ENCODE data around the gene KIAA2012. TPM values are rescaled to one million over a fixed set of nuclear protein-coding genes. Genes with fewer than 3 reads are reported as not detected.

Gene KIAA2012
- total and polyA plus RNA-seq, 4 donors: under 0.01 to 0.61 (median 0.42) TPM

- H3K9ac ChIP-seq (ENCODE audit: low read depth in 1 of 2, low read length in 2 of 2): no peak overlapping the region
- no peak for DNase-seq (ENCODE audit: low spot score)
- 55% methylated on average over 6 of the region's 6 CpGs for WGBS
- TF ChIP-seq YY1 (IDR thresholded peaks at IDR 0.05): no peak
- no peak for TF ChIP-seq FOXA2 (IDR thresholded peaks at IDR 0.05)
- TF ChIP-seq HNF4A (conservative IDR thresholded peaks at IDR 0.05): no peak
- TF ChIP-seq RAD21 (IDR thresholded peaks at IDR 0.05): no peak
- TF ChIP-seq HNF4G (IDR thresholded peaks at IDR 0.05): no peak
- TF ChIP-seq ATF3 (IDR thresholded peaks at IDR 0.05): no peak
- no peak for TF ChIP-seq TAF1 (conservative IDR thresholded peaks at IDR 0.05)
- TF ChIP-seq ZBTB33 (IDR thresholded peaks at IDR 0.05): no peak
- no peak for TF ChIP-seq GABPA (IDR thresholded peaks at IDR 0.05 in 1 of 2, conservative IDR thresholded peaks at IDR 0.05 in 1 of 2)
- no peak for TF ChIP-seq NR2F2 (IDR thresholded peaks at IDR 0.05)
- no peak for TF ChIP-seq REST (IDR thresholded peaks at IDR 0.05)
- TF ChIP-seq MAX (IDR thresholded peaks at IDR 0.05): no peak
- TF ChIP-seq CTCF (IDR thresholded peaks at IDR 0.05; ENCODE audit: low read depth, low read length, missing input control): no peak
- H3K4me3 ChIP-seq (ENCODE audit: low read depth in 1 of 3, low read length in 3 of 3): no peak overlapping the region
- H3K36me3 ChIP-seq (ENCODE audit: control insufficient read depth in 4 of 4, insufficient read depth in 3 of 4, low read depth in 1 of 4, low read length in 3 of 4): no peaks in the 10 kb centered on the region
- no peak overlapping the region for H3K27ac ChIP-seq (ENCODE audit: low read depth in 1 of 2, low read length in 2 of 2)
- no peaks in the 10 kb centered on the region for H3K27me3 ChIP-seq (ENCODE audit: control insufficient read depth in 4 of 4, insufficient read depth in 4 of 4, low read length in 3 of 4)
- peaks cover 0 to 5% (median 1%) of the 10 kb centered on the region in 4 donors for H3K4me1 ChIP-seq (ENCODE audit: control insufficient read depth in 4 of 4, insufficient read depth in 4 of 4, low read length in 3 of 4)
- no peaks in the 10 kb centered on the region for H3K9me3 ChIP-seq (ENCODE audit: control insufficient read depth in 4 of 4, low read length in 3 of 4)
These were observed 99.6 kb downstream of the KIAA2012 start for GRCh38 chr2:202172439-202173211.
